Muscle layer of duodenum (tissue), 2 donors: ENCODE results near the gene ST6GALNAC3.

Experiments
- H3K27ac ChIP-seq: one replicate; pipeline ENCODE4 v1.7.0; 2013; ENCODE audit warnings: mild to moderate bottlenecking, low read length
- H3K27me3 ChIP-seq: one replicate; pipeline ENCODE4 v1.7.0; 2013; ENCODE audit warnings: low read depth, mild to moderate bottlenecking, control low read depth, low read length
- H3K36me3 ChIP-seq, 2 donors: one replicate each; pipeline ENCODE4 v1.7.0; 2013; ENCODE audit warnings: low read length in 2 of 2, control low read depth in 1 of 2, mild to moderate bottlenecking in 1 of 2; ENCODE audit not compliant: insufficient read depth in 2 of 2, control insufficient read depth in 1 of 2
- H3K4me1 ChIP-seq, 2 donors: one replicate each; pipeline ENCODE4 v1.7.0; 2013; ENCODE audit warnings: low read length in 2 of 2, mild to moderate bottlenecking in 2 of 2, control low read depth in 1 of 2, moderate library complexity in 1 of 2; ENCODE audit not compliant: insufficient read depth in 2 of 2, control insufficient read depth in 1 of 2
- H3K4me3 ChIP-seq, 2 donors: one replicate each; pipeline ENCODE4 v1.7.0; 2013; ENCODE audit warnings: low read length in 2 of 2, low read depth in 1 of 2, mild to moderate bottlenecking in 1 of 2
- H3K9me3 ChIP-seq, 2 donors: one replicate each; pipeline ENCODE4 v1.7.0; 2013; ENCODE audit warnings: low read length in 2 of 2, control low read depth in 1 of 2, mild to moderate bottlenecking in 1 of 2; ENCODE audit not compliant: control insufficient read depth in 1 of 2
- donor health status: healthy.

Gene ST6GALNAC3

DNA sequence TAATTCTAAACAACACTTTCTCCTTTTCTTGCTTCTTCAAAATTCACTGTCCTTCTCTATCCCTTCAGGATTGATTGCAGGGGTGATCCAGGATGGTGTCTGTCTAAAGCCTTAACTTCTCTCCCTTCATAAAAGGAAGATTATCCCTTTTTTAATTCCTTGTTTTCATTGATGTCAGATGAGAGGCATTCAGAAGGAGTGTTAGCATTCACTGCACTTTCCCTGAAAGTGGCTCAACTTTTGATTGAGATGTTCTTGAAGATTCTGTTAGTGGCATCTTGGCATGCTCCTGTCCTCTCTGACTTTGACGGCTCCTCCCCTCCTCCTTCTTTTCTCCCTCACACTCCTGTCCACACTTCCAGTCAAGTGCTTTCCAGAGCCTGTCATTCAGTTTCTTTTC is 71.6 kb downstream of the ST6GALNAC3 start:
- no peaks in the 10 kb centered on the region for H3K9me3 ChIP-seq
- H3K36me3 ChIP-seq: no peaks in the 10 kb centered on the region
- H3K27me3 ChIP-seq: no peaks in the 10 kb centered on the region
- H3K4me3 ChIP-seq: no peak overlapping the region
- no peaks in the 10 kb centered on the region for H3K4me1 ChIP-seq
- no peak overlapping the region for H3K27ac ChIP-seq

DNA sequence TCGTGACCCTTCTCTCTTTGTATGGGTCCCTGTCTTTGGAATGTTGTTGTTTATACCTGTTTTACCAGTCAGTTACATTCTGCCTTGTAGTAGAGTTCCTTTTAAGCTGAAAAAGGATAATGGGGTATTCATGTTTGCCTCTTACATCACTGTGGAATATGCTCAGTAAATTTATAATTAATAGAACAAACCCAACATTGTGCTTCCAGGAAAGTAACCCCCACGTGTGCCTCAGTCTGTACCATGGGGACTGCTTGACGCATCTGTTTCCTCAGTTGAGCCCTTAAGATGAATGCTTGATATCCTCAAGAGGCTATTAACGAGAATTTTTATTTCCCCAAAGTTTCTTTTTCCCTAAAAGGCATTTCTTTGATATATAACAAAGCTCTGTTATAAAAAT is 73.4 kb downstream of the ST6GALNAC3 start:
- no peak overlapping the region for H3K27ac ChIP-seq

DNA sequence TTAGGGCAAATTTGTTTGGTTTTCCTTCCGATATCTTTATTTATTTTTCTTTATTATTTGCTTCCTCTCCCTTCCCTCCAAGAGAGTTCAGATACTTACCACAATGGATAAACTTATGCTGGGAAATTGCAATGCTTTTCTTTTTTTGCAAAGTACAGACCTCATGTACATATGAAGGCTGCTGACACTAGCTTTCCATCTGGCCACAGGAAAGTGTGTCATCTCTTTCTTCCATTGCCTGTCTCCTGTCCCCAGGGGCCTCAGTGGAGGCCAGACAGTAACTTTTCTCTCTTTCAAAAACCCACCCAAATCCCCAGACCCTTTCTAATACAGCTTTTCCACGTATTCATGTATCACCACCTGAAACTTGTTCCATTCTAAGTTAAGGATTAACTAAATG is 73.9 kb downstream of the ST6GALNAC3 start:
- no peaks in the 10 kb centered on the region for H3K36me3 ChIP-seq
- no peaks in the 10 kb centered on the region for H3K27me3 ChIP-seq
- H3K4me1 ChIP-seq: no peaks in the 10 kb centered on the region
- H3K27ac ChIP-seq: no peak overlapping the region
- H3K4me3 ChIP-seq: no peak overlapping the region
- H3K9me3 ChIP-seq: no peaks in the 10 kb centered on the region

More for the DNA sequence above, 73.4 kb downstream of the ST6GALNAC3 start:
- Histone ChIP-seq H3K4me3 (no peak overlapping the region), H3K4me1 (no peaks in the 10 kb centered on the region), H3K27me3 (no peaks in the 10 kb centered on the region), H3K9me3 (no peaks in the 10 kb centered on the region), H3K36me3 (no peaks in the 10 kb centered on the region)

DNA sequence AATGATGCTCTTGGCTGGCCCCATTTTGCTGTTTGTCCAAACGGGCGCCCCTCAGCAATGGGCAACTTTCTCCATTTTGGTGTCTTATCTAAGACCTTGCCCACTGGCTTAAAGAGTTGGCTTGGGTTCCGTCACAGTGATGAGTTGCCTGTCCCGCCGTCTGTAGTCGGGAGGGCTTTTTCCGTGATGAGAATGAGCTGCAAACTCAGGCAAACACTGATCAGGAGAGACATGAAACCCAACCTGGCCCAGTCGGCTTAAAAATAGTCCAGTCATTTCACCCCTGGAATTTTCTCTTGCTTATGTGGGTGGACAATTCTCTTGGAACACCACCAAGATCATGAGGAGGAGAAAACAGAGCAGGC is 79.3 kb downstream of the ST6GALNAC3 start:
- peak overlapping the region in 1 of 2 donors; percentile 63 for H3K4me3 ChIP-seq
- H3K4me1 ChIP-seq: peaks cover 0 to 5% of the 10 kb centered on the region in 2 donors
- no peaks in the 10 kb centered on the region for H3K27me3 ChIP-seq
- H3K27ac ChIP-seq: no peak overlapping the region
- no peaks in the 10 kb centered on the region for H3K9me3 ChIP-seq
- no peaks in the 10 kb centered on the region for H3K36me3 ChIP-seq

DNA sequence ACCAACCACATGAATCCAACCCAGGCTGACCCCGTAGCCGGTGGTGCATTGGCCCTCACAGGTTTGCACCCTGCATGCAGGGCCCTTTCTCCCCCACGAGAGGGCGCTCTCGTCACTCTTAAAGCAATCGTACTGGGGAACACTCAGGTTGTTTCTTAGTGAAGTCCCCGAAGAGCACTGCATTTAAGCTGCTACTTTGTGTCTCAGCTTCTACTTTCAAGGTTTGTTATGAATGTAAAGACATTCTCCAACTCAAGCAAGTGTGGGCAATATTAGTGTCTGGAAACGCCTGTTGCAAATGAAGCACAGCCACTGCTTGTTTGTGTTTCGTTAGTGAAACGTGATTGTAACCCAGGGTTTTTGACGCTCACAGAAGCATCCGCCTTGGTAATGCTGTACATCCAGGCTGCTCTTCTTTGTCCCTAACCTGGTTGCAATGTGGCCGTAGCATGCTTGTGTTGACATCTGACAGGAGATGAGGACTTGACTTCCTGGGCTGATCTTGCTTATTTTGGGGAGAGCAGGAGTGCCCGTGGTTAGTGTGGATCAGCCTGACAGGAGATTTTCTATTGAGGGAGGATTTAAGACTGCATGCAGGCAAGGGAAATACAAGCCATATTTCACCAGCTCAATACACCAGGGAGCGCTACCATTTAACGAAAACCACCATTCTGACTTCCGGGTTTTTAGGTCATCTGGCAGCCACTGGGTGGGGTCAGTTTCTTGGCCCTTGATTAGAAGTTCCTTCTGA is 79.8 kb downstream of the ST6GALNAC3 start:
- Histone ChIP-seq H3K9me3 (no peaks in the 10 kb centered on the region), H3K27me3 (no peaks in the 10 kb centered on the region), H3K4me1 (peaks cover 0 to 5% of the 10 kb centered on the region in 2 donors), H3K36me3 (no peaks in the 10 kb centered on the region), H3K27ac (peak overlapping the region; percentile 45), H3K4me3 (peak overlapping the region; percentile 63 to 77)

DNA sequence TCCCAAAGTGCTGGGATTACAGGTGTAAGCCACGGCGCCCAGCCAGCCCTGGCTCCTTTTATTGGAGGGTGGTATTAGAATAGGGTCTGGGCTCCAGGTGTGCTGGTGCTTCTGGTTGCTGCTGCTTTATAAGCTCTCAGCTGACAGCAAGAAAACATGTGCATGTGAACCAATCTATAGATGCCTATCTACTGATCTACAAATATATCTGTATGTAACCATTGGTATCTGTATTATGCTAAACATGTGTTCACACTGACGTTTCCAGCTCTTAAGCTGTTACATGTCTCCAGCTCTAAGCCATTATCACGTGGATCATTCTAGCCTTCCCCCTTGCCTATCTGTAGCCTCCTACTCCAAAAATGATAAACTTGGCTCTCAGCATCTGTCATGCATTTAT is 82.4 kb downstream of the ST6GALNAC3 start:
- Histone ChIP-seq H3K9me3 (no peaks in the 10 kb centered on the region), H3K27me3 (no peaks in the 10 kb centered on the region), H3K27ac (no peak overlapping the region), H3K4me1 (peaks cover 0 to 5% of the 10 kb centered on the region in 2 donors), H3K36me3 (no peaks in the 10 kb centered on the region), H3K4me3 (no peak overlapping the region)

DNA sequence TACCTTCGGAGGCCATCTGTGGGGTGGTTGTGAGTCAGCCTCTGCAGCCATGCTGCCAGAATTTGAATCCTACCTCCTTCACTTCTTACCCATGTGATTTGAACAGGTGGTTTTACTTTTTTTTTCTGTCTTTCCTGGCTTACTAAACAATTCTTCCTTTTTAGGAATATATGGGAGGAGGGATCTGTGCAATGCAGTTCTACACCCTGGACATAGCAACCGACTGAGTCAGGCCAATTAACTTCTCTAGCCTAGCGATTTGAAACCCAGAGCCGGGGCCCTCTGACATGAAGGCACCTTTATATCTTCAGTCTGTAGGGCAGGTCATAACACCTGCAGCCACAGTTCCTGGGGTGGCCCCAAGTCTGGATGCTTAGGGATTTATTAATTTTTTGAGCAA is 83.6 kb downstream of the ST6GALNAC3 start:
- H3K27ac ChIP-seq: no peak overlapping the region
- H3K4me1 ChIP-seq: peaks cover 0 to 5% of the 10 kb centered on the region in 2 donors
- H3K4me3 ChIP-seq: no peak overlapping the region
- no peaks in the 10 kb centered on the region for H3K36me3 ChIP-seq
- no peaks in the 10 kb centered on the region for H3K9me3 ChIP-seq
- H3K27me3 ChIP-seq: no peaks in the 10 kb centered on the region

DNA sequence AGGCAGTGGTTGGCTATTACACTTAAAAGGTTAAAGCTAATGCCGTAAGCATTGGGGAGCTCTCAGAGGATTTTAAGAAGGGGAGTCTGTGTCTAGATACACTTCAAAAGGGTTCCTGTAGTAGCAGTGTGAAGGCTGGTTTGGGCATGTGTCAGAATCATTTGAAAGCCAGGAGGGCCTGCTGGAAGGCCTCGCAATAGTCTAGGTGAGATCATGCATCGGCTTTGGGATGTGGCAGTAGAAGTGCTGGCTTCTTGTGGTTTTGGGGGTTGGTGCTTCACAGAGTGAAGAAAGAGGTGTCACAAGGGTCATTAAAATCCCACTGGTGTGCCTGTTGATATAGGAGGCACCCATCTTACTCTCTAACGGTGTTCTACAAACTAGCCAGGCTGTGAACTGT is 85.7 kb downstream of the ST6GALNAC3 start:
- H3K36me3 ChIP-seq: no peaks in the 10 kb centered on the region
- no peaks in the 10 kb centered on the region for H3K9me3 ChIP-seq
- H3K27ac ChIP-seq: no peak overlapping the region
- H3K4me1 ChIP-seq: no peaks in the 10 kb centered on the region
- H3K27me3 ChIP-seq: no peaks in the 10 kb centered on the region
- no peak overlapping the region for H3K4me3 ChIP-seq

DNA sequence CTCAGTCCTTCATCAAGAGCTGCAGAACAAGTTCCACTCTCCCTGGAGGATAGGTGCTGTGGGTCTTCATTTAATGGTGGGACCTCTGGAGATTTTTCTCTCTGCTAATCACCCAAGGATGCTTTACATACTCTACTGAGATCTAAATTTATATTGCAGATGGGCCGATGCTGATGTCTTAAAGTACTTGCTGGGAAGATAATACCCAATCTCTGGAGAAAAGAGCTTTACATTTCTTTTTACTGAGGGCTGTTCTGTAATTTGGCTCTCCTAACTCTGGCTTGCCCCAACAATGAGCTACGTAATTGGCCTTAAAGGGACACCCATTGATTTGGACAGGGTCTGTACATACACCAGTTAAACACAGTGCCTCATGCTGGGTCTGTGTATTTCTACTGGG is 86.9 kb downstream of the ST6GALNAC3 start:
- Histone ChIP-seq H3K4me3 (no peak overlapping the region), H3K4me1 (no peaks in the 10 kb centered on the region), H3K27ac (no peak overlapping the region), H3K36me3 (no peaks in the 10 kb centered on the region), H3K9me3 (no peaks in the 10 kb centered on the region), H3K27me3 (no peaks in the 10 kb centered on the region)

DNA sequence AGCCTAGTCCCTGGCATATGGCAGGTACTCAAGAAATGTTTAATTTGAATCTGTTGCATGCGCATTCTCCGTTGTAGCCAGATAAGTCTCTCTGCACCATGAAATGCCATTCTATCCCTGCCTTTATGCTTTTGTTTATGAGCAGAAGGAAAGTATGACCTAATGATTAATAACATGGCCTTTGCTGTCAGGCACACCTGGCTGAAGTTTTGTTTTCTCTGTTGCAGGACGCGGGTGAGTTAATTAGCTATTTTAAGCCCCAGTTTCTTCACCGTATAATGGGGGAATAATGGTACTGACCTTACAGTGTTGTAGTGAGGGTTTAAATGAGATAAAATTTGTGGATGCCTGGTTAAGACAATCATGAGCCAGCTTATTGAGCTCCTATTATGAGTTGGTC is 87.7 kb downstream of the ST6GALNAC3 start:
- Histone ChIP-seq H3K4me1 (no peaks in the 10 kb centered on the region), H3K4me3 (no peak overlapping the region), H3K27me3 (no peaks in the 10 kb centered on the region), H3K9me3 (no peaks in the 10 kb centered on the region), H3K36me3 (no peaks in the 10 kb centered on the region), H3K27ac (no peak overlapping the region)

DNA sequence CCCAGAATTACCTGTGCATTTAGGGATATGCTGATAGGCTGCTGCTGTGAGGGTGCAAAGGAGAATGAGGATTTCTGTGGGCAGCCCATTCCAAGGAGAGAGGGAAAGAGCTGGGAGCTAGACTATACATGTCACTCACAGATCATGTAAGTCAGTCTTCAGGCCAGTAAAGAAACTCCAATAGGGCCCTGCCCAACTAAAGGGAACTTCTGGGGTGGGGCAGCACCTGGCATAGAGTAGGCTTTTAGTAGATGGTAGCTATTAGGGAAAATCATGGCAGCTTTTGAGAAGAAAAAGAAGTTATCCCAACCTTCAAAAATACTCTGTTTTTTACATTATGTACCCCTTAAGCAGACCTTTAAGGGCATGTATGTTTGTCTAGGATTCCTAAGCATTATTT is 89.6 kb downstream of the ST6GALNAC3 start:
- peaks cover 0 to 4% of the 10 kb centered on the region in 2 donors for H3K9me3 ChIP-seq
- H3K4me1 ChIP-seq: no peaks in the 10 kb centered on the region
- H3K27ac ChIP-seq: no peak overlapping the region
- no peak overlapping the region for H3K4me3 ChIP-seq
- H3K27me3 ChIP-seq: no peaks in the 10 kb centered on the region
- H3K36me3 ChIP-seq: no peaks in the 10 kb centered on the region

DNA sequence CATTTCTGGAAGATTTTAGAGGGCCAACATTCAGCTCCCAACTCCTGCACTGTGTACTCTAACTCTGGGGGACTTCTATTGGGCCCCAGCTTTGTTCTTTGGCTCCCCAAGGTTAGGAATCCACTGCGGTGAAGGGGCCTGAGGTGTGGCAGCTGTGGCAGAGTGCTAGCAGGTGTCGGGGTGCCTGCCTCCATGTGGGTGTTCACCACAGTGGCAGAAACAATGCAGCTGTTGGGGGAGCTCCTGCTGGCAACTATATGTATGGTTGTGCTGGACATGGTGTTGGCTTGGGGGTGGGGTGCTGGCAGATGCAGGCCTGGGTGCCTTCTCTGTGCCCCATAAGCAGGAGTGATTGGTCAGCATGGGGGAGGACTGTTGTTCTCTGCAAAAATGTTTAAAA is 95.5 kb downstream of the ST6GALNAC3 start:
- Histone ChIP-seq H3K27ac (no peak overlapping the region), H3K9me3 (peaks cover 0 to 6% of the 10 kb centered on the region in 2 donors), H3K4me3 (no peak overlapping the region), H3K36me3 (no peaks in the 10 kb centered on the region), H3K4me1 (no peaks in the 10 kb centered on the region), H3K27me3 (no peaks in the 10 kb centered on the region)
